K562 (cell line): ENCODE data around the gene PPP2R3C. TPM values are rescaled to one million over a fixed set of nuclear protein-coding genes. Genes with fewer than 3 reads are reported as not detected.

Source experiments
- ATAC-seq: fragments of 200-7000 bp; cut with Tn5 transposase; 3 replicates; pipeline ENCODE4 v1.9.1; 2020; ENCODE audit warnings: moderate library complexity
- BruUV-seq: library from RNA; stranded (reverse); fragments of 400-500 nt; replicated peaks from 2 replicates; lab custom pipeline; 2021; lab: Mats Ljungman, UMichigan
- CTCF ChIA-PET: fragments of 300-600 bp; formaldehyde crosslinking; extraction: SDS; loops from one replicate; lab custom pipeline; 2021; ENCODE audit warnings: low intra/inter-chr PET ratio; lab: Yijun Ruan, JAX
- POLR2A ChIA-PET: fragments of 300-600, 350-650 bp; sonication (Branson Sonifier 250); formaldehyde crosslinking; extraction: SDS; loops from one replicate; lab custom pipeline; 2021; ENCODE audit warnings: antibody characterized with exemption, inconsistent platforms; lab: Yijun Ruan, JAX
- DNase-seq, 4 experiments: peaks; one replicate each; pipeline versions ENCODE4 v3.0.0 to v3.0.0-alpha.2; 2011 to 2018; ENCODE audit warnings: low spot score in 3 of 4, mixed read lengths in 3 of 4; ENCODE audit errors: extremely low read depth in 1 of 4
- FAIRE-seq: peaks from 2 replicates; lab custom pipeline; 2011; peaks lifted over from hg19 to GRCh38; lab: Jason Lieb, UNC
- H2AFZ ChIP-seq: 2 replicates; pipeline ENCODE4 v1.6.0; 2011; ENCODE audit warnings: low read depth, low read length, control low read depth, inconsistent platforms
- H3K27ac ChIP-seq: fragments of 200-600 bp; 3 replicates; pipeline ENCODE4 v1.8.0; 2011; ENCODE audit warnings: low read depth, mild to moderate bottlenecking, control low read depth, inconsistent platforms, low read length, moderate library complexity, mixed read lengths; ENCODE audit errors: extremely low read depth
- H3K27me3 ChIP-seq, 2 experiments: fragments of 300-600 bp in 1 of 2; 2 replicates in 1 of 2; 3 replicates in 1 of 2; pipeline versions ENCODE4 v1.6.0 to v1.8.0; 2011; ENCODE audit warnings: inconsistent platforms in 2 of 2, low read length in 2 of 2, mild to moderate bottlenecking in 1 of 2, mixed read lengths in 1 of 2, moderate library complexity in 1 of 2; ENCODE audit not compliant: control insufficient read depth in 2 of 2, insufficient read depth in 2 of 2
- H3K36me3 ChIP-seq: fragments of 300-600 bp; 3 replicates; pipeline ENCODE4 v1.8.0; 2011; ENCODE audit warnings: mild to moderate bottlenecking, low read length, inconsistent platforms; ENCODE audit not compliant: control insufficient read depth, insufficient read depth
- H3K4me1 ChIP-seq, 2 experiments: fragments of 200-600 bp in 1 of 2; replicated peaks in 1 of 2; 2 replicates in 1 of 2; 3 replicates in 1 of 2; pipeline versions ENCODE4 v1.5.1 to v1.8.0; 2011; ENCODE audit warnings: inconsistent platforms in 2 of 2, low read length in 2 of 2, mild to moderate bottlenecking in 1 of 2, mixed read lengths in 1 of 2, moderate library complexity in 1 of 2; ENCODE audit not compliant: control insufficient read depth in 2 of 2, insufficient read depth in 2 of 2
- H3K4me2 ChIP-seq: 2 replicates; pipeline ENCODE4 v1.6.1; 2011; ENCODE audit warnings: low read length, control low read depth, inconsistent platforms, mixed read lengths; ENCODE audit not compliant: insufficient read depth
- H3K4me3 ChIP-seq: fragments of 200-600 bp; sonication (generic), shearing (Covaris generic); 2 replicates; pipeline ENCODE4 v1.5.1; 2016; ENCODE audit warnings: control low read depth, inconsistent platforms
- H3K79me2 ChIP-seq: fragments of 200-600 bp; 3 replicates; pipeline ENCODE4 v1.8.0; 2011; ENCODE audit warnings: low read length, inconsistent platforms; ENCODE audit not compliant: control insufficient read depth, insufficient read depth
- H3K9ac ChIP-seq, 2 experiments: 2 replicates each; pipeline versions ENCODE4 v1.6.0 to v1.6.1; 2011; ENCODE audit warnings: low read depth in 2 of 2, low read length in 2 of 2, control low read depth in 1 of 2, inconsistent platforms in 1 of 2, mild to moderate bottlenecking in 1 of 2, mixed read lengths in 1 of 2; ENCODE audit not compliant: insufficient read depth in 1 of 2
- H3K9me1 ChIP-seq: one replicate; pipeline ENCODE4 v1.6.0; 2011; ENCODE audit warnings: inconsistent platforms, mild to moderate bottlenecking, low read length, moderate library complexity; ENCODE audit not compliant: control insufficient read depth, insufficient read depth
- H3K9me3 ChIP-seq: replicated peaks from 2 replicates; pipeline ENCODE4 v1.5.1; 2011; ENCODE audit warnings: low read depth, low read length, inconsistent platforms; ENCODE audit not compliant: control insufficient read depth, insufficient read depth
- H4K20me1 ChIP-seq: replicated peaks from 2 replicates; pipeline ENCODE4 v1.6.1; 2011; ENCODE audit warnings: low read length, inconsistent platforms, mixed read lengths; ENCODE audit not compliant: control insufficient read depth, insufficient read depth
- BRF1 ChIP-seq: IDR thresholded peaks from 3 replicates; pipeline ENCODE4 v1.6.1; 2011; ENCODE audit warnings: borderline replicate concordance, mild to moderate bottlenecking; ENCODE audit not compliant: insufficient read length; ENCODE audit errors: extremely low read depth
- HMG20A ChIP-seq: fragments of 450-650 bp; formaldehyde crosslinking; conservative IDR thresholded peaks from 2 replicates; pipeline ENCODE4 v1.4.0; 2020; ENCODE audit warnings: mild to moderate bottlenecking, mixed read lengths
- NFIC ChIP-seq: fragments of 450-650 bp; IDR thresholded peaks from 2 replicates; pipeline ENCODE4 v1.6.1; 2017; ENCODE audit warnings: mild to moderate bottlenecking, inconsistent platforms
- RFX1 ChIP-seq: fragments of 450-650 bp; IDR thresholded peaks from 2 replicates; pipeline ENCODE4 v1.6.1; 2016; ENCODE audit warnings: mild to moderate bottlenecking, moderate library complexity
- SMAD4 ChIP-seq: fragments of 250-450 bp; sonication (Bioruptor Pico); conservative IDR thresholded peaks from 2 replicates; pipeline ENCODE4 v1.8.0; 2021; ENCODE audit warnings: inconsistent platforms, mild to moderate bottlenecking, moderate library complexity
- ZBTB34 ChIP-seq: fragments of 250-450 bp; sonication (Bioruptor Pico); IDR thresholded peaks from 2 replicates; pipeline ENCODE4 v1.8.0; 2021; ENCODE audit warnings: mild to moderate bottlenecking, moderate library complexity
- ZNF347 ChIP-seq: fragments of 450-650 bp; formaldehyde crosslinking; IDR thresholded peaks from 2 replicates; pipeline ENCODE4 v1.4.0; 2020; ENCODE audit warnings: low read depth, mild to moderate bottlenecking, moderate library complexity
- ZNF717 ChIP-seq: fragments of 250-450 bp; sonication (Bioruptor Pico); IDR thresholded peaks from 2 replicates; pipeline ENCODE4 v1.5.0; 2021
- WGBS: fragments of 100-300 bp; shearing (Covaris generic); methylation state at CpG from one replicate; pipeline ENCODE4 v1.1.6; 2016; ENCODE audit warnings: low coverage, mixed read lengths; ENCODE audit not compliant: insufficient coverage; ENCODE audit errors: missing lambda C conversion rate; 5-methylcytosine and 5-hydroxymethylcytosine counted together
- in situ Hi-C: fragments of 300-500 bp; cut with MboI; formaldehyde crosslinking; loops from 4 replicates; pipeline ENCODE4 v1.15.0; 2018; ENCODE audit warnings: inconsistent platforms, mixed read lengths
- intact Hi-C: fragments of 100-400 bp; cut with micrococcal nuclease; formaldehyde crosslinking; loops from 2 replicates; pipeline ENCODE4 v1.14.2; 2022
- polyA plus RNA-seq, 8 experiments: library from polyadenylated mRNA; depleted of rRNA in 4 of 8; stranded (reverse) in 5 of 8; unstranded in 3 of 8; fragments of >200 nt; fragmentation: Nextera tagmentation in 2 of 8; fragmentation: Illumina TruSeq in 1 of 8; extraction: Ambion mirVana in 2 of 8; extraction: Trizol in 1 of 8; gene quantifications; 2 replicates each; pipeline versions ENCODE4 v1.2.1 to v1.2.3, GENCODE V29; 2011 to 2014; ENCODE audit warnings: inconsistent platforms in 1 of 8, missing spikeins in 1 of 8
- total RNA-seq, 7 experiments: library from RNA; depleted of rRNA in 6 of 7; stranded (reverse); fragments of >200 nt in 6 of 7; fragmentation: Illumina TruSeq in 2 of 7; extraction: Trizol in 2 of 7; gene quantifications; 2 replicates each; pipeline versions ENCODE4 v1.2.1 to v1.2.3, GENCODE V29; 2011 to 2021; ENCODE audit warnings: low replicate concordance in 1 of 7
- TF ChIP-seq, protein P1 (sequence below): fragments of 200-800 bp; sonication (Bioruptor generic); IDR thresholded peaks from 2 replicates; pipeline ENCODE4 v1.6.1; 2016; ENCODE audit warnings: missing genetic modification characterization, missing compliant biosample characterization

PPP2R3C gene
- total and polyA plus RNA-seq, 9 of the 15 experiments (the other 6 are each of a cell fraction or from before 2014, with no cell fraction given), result 14.7 to 43.3 (median 22.7) TPM

DNA sequence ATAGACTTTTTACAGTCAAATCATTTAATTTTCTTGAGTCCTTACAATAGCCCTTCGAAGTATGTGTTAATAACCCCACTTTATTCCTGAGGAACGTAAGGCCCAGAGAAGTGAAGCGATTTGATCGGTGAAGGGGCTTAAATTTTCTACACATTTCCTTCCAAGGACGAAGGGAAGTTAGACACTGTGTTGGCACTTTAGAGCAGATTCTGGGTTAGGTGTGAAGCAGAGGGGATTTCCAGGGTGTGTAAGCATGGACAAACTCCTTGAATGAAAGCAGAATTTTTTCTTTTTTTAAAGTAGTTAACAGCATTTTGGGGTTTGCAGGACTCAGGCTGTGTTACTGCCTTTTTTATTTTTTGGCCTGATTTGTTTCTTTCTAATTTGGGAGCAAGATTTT is 39.4 kb upstream of the PPP2R3C start:
- Histone ChIP-seq H3K9me1 (no peaks in the 10 kb centered on the region), H3K27ac (no peak overlapping the region), H3K4me1 (peaks cover 0 to 6% of the 10 kb centered on the region in 2 experiments; a peak in 1 of 5 replicates), H3K9ac (no peak overlapping the region), H3K9me3 (no peaks in the 10 kb centered on the region), H3K36me3 (peaks cover 11% of the 10 kb centered on the region; the same call in 2 of the 3 replicates), H3K4me2 (no peak overlapping the region), H3K4me3 (no peak overlapping the region), H3K27me3 (no peaks in the 10 kb centered on the region), H4K20me1 (no peaks in the 10 kb centered on the region), H3K79me2 (no peaks in the 10 kb centered on the region), H2AFZ (no peak overlapping the region)
- TF ChIP-seq, protein P1, sequence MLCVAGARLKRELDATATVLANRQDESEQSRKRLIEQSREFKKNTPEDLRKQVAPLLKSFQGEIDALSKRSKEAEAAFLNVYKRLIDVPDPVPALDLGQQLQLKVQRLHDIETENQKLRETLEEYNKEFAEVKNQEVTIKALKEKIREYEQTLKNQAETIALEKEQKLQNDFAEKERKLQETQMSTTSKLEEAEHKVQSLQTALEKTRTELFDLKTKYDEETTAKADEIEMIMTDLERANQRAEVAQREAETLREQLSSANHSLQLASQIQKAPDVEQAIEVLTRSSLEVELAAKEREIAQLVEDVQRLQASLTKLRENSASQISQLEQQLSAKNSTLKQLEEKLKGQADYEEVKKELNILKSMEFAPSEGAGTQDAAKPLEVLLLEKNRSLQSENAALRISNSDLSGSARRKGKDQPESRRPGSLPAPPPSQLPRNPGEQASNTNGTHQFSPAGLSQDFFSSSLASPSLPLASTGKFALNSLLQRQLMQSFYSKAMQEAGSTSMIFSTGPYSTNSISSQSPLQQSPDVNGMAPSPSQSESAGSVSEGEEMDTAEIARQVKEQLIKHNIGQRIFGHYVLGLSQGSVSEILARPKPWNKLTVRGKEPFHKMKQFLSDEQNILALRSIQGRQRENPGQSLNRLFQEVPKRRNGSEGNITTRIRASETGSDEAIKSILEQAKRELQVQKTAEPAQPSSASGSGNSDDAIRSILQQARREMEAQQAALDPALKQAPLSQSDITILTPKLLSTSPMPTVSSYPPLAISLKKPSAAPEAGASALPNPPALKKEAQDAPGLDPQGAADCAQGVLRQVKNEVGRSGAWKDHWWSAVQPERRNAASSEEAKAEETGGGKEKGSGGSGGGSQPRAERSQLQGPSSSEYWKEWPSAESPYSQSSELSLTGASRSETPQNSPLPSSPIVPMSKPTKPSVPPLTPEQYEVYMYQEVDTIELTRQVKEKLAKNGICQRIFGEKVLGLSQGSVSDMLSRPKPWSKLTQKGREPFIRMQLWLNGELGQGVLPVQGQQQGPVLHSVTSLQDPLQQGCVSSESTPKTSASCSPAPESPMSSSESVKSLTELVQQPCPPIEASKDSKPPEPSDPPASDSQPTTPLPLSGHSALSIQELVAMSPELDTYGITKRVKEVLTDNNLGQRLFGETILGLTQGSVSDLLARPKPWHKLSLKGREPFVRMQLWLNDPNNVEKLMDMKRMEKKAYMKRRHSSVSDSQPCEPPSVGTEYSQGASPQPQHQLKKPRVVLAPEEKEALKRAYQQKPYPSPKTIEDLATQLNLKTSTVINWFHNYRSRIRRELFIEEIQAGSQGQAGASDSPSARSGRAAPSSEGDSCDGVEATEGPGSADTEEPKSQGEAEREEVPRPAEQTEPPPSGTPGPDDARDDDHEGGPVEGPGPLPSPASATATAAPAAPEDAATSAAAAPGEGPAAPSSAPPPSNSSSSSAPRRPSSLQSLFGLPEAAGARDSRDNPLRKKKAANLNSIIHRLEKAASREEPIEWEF, result no peak
- no peak for TF ChIP-seq ZNF717 (CRISPR knock-in tag)
- TF ChIP-seq RFX1, result no peak
- TF ChIP-seq SMAD4 (CRISPR knock-in tag), result no peak
- no peak for TF ChIP-seq NFIC
- TF ChIP-seq BRF1, result no peak
- no peak for TF ChIP-seq ZNF347 (CRISPR knock-in tag)
- no peak for TF ChIP-seq HMG20A
- no peak for TF ChIP-seq ZBTB34 (CRISPR knock-in tag)
- CTCF ChIA-PET, result no interaction called here
- ATAC-seq (no peak), FAIRE-seq (no peak), DNase-seq (no peak)
- WGBS, result 97% methylated on average over 5 of the region's 5 CpGs
- intact Hi-C loops (no loop called here), in situ Hi-C loops (no loop called here)
- BruUV-seq, result no TSS peak
- POLR2A ChIA-PET, result interaction anchor here (0.6 to 1.5 kb wide), 2 partner anchors 7 to 16 kb away, joined by 3 read pairs; no protein-coding TSS in a partner anchor
